Smooth muscle cell (in vitro differentiated cells): ENCODE measurements around the gene SCYGR4. TPM values are rescaled to one million over a fixed set of nuclear protein-coding genes. Genes with fewer than 3 reads are reported as not detected.

Source experiments
- DNase-seq: peaks from one replicate; lab custom pipeline; 2025; ENCODE audit not compliant: unreplicated experiment; lab: John Stamatoyannopoulos, UW
- H2AFZ ChIP-seq: fragments of 200-600 bp; sonication (generic); 2 replicates; pipeline ENCODE4 v1.6.0; 2016; ENCODE audit warnings: antibody characterized with exemption, low read depth, mild to moderate bottlenecking
- H3F3A ChIP-seq: fragments of 200-600 bp; sonication (generic); 2 replicates; pipeline ENCODE4 v1.6.0; 2017; ENCODE audit warnings: antibody characterized with exemption, low read depth
- H3K27ac ChIP-seq: fragments of 200-600 bp; sonication (generic); 2 replicates; pipeline ENCODE4 v1.5.1; 2016; ENCODE audit warnings: low read depth, mild to moderate bottlenecking
- H3K27me3 ChIP-seq: fragments of 200-600 bp; sonication (generic); 2 replicates; pipeline ENCODE4 v1.6.1; 2016; ENCODE audit warnings: low read depth, mild to moderate bottlenecking
- H3K36me3 ChIP-seq: fragments of 200-600 bp; sonication (generic); 2 replicates; pipeline ENCODE4 v1.5.1; 2016; ENCODE audit warnings: low read depth
- H3K4me1 ChIP-seq: fragments of 200-600 bp; sonication (generic); 2 replicates; pipeline ENCODE4 v1.5.1; 2016; ENCODE audit warnings: low read depth
- H3K4me2 ChIP-seq: fragments of 200-600 bp; sonication (generic); 2 replicates; pipeline ENCODE4 v1.6.0; 2016; ENCODE audit warnings: mild to moderate bottlenecking
- H3K4me3 ChIP-seq: fragments of 200-600 bp; sonication (generic); 2 replicates; pipeline ENCODE4 v1.5.1; 2016; ENCODE audit warnings: mild to moderate bottlenecking
- H3K79me2 ChIP-seq: fragments of 200-600 bp; sonication (generic); 2 replicates; pipeline ENCODE4 v1.6.0; 2016; ENCODE audit warnings: low read depth, mild to moderate bottlenecking
- H3K9ac ChIP-seq: fragments of 200-600 bp; sonication (generic); 2 replicates; pipeline ENCODE4 v1.6.0; 2016; ENCODE audit warnings: low read depth
- H3K9me3 ChIP-seq: fragments of 200-600 bp; sonication (generic); replicated peaks from 2 replicates; pipeline ENCODE4 v1.5.1; 2016; ENCODE audit warnings: low read depth
- H4K20me1 ChIP-seq: fragments of 200-600 bp; sonication (generic); 2 replicates; pipeline ENCODE4 v1.6.0; 2016; ENCODE audit warnings: low read depth
- CTCF ChIP-seq: fragments of 200-600 bp; sonication (generic); IDR thresholded peaks from 2 replicates; pipeline ENCODE4 v1.5.1; 2017; ENCODE audit warnings: borderline replicate concordance, mild to moderate bottlenecking, antibody characterized with exemption; ENCODE audit not compliant: insufficient read depth, poor library complexity, severe bottlenecking
- WGBS: methylation state at CpG from one replicate; pipeline ENCODE4 v1.1.7; 2016; ENCODE audit warnings: low lambda C conversion rate; 5-methylcytosine and 5-hydroxymethylcytosine counted together
- polyA plus RNA-seq: library from polyadenylated mRNA; unstranded; fragments of >200 nt; fragmentation: Nextera tagmentation; extraction: Ambion mirVana; gene quantifications from 2 replicates; pipeline ENCODE4 v1.2.1, GENCODE V29; 2016
- total RNA-seq: library from RNA; depleted of rRNA; stranded (reverse); fragments of >200 nt; gene quantifications from 2 replicates; pipeline ENCODE4 v1.2.3, GENCODE V29; 2014

The SCYGR4 gene
- total and polyA plus RNA-seq, 2 experiments from 2014 or later, result not detected

GRCh38 chr2:227615906-227616305 lies 1.4 kb upstream of the SCYGR4 start:
- Histone ChIP-seq H3K4me1 (no peaks in the 10 kb centered on the region), H3K79me2 (no peaks in the 10 kb centered on the region), H3K27ac (no peak overlapping the region), H3F3A (no peaks in the 10 kb centered on the region), H3K27me3 (no peaks in the 10 kb centered on the region), H3K9ac (no peak overlapping the region), H3K4me3 (no peak overlapping the region), H2AFZ (peak overlapping the region; percentile 70), H3K4me2 (peak overlapping the region; percentile 36), H3K36me3 (no peaks in the 10 kb centered on the region), H3K9me3 (no peaks in the 10 kb centered on the region), H4K20me1 (no peaks in the 10 kb centered on the region)
- WGBS, result 58% methylated on average over 5 of the region's 5 CpGs
- TF ChIP-seq CTCF, result no peak
- DNase-seq, result no peak

GRCh38 chr2:227616631-227617030 lies 667 bp upstream of the SCYGR4 start:
- Histone ChIP-seq H4K20me1 (no peaks in the 10 kb centered on the region), H3K4me2 (peak overlapping the region; percentile 36), H3K4me3 (no peak overlapping the region), H3K27ac (no peak overlapping the region), H3K4me1 (no peaks in the 10 kb centered on the region), H3K9ac (no peak overlapping the region), H3K79me2 (no peaks in the 10 kb centered on the region), H3F3A (no peaks in the 10 kb centered on the region), H3K9me3 (no peaks in the 10 kb centered on the region), H3K27me3 (no peaks in the 10 kb centered on the region), H2AFZ (peak overlapping the region; percentile 70), H3K36me3 (no peaks in the 10 kb centered on the region)
- TF ChIP-seq CTCF, result no peak
- 51% methylated on average over 4 of the region's 4 CpGs for WGBS
- DNase-seq, result no peak

GRCh38 chr2:227623226-227623625 lies 5.9 kb downstream of the SCYGR4 start:
- Histone ChIP-seq H3F3A (no peaks in the 10 kb centered on the region), H3K4me3 (no peak overlapping the region), H3K4me2 (peak overlapping the region; percentile 64), H3K9ac (peak overlapping the region; percentile 24), H2AFZ (peak overlapping the region; percentile 50), H3K79me2 (no peaks in the 10 kb centered on the region), H3K27me3 (no peaks in the 10 kb centered on the region), H3K27ac (peak overlapping the region; percentile 79), H3K36me3 (no peaks in the 10 kb centered on the region), H3K9me3 (no peaks in the 10 kb centered on the region), H4K20me1 (no peaks in the 10 kb centered on the region), H3K4me1 (no peaks in the 10 kb centered on the region)
- DNase-seq, result no peak
- TF ChIP-seq CTCF, result no peak

- no peak overlapping the region for H2AFZ ChIP-seq
- no peak overlapping the region for H3K4me2 ChIP-seq
- DNase-seq, result no peak
Observed at GRCh38 chr2:227625420-227625819, 8.1 kb downstream of the SCYGR4 start.

More at GRCh38 chr2:227625420-227625819, 8.1 kb downstream of the SCYGR4 start:
- H3K27ac ChIP-seq, result no peak overlapping the region
- H3K79me2 ChIP-seq, result no peaks in the 10 kb centered on the region
- no peaks in the 10 kb centered on the region for H4K20me1 ChIP-seq
- no peaks in the 10 kb centered on the region for H3K36me3 ChIP-seq
- no peaks in the 10 kb centered on the region for H3K27me3 ChIP-seq
- H3K4me3 ChIP-seq, result no peak overlapping the region
- 63% methylated on average over 2 of the region's 2 CpGs for WGBS
- TF ChIP-seq CTCF, result no peak
- no peak overlapping the region for H3K9ac ChIP-seq
- H3F3A ChIP-seq, result no peaks in the 10 kb centered on the region
- peaks cover 4% of the 10 kb centered on the region for H3K4me1 ChIP-seq
- H3K9me3 ChIP-seq, result no peaks in the 10 kb centered on the region
